GM12878 (cell line): ENCODE measurements around the gene RAC3. TPM values are rescaled to one million over a fixed set of nuclear protein-coding genes. Genes with fewer than 3 reads are reported as not detected.
A peak's percentile ranks its signal among the peaks of the same experiment; 100 is the strongest.

Experiments
- BCL11A ChIP-seq: IDR thresholded peaks from 2 replicates; pipeline ENCODE4 v1.6.1; 2011; ENCODE audit warnings: low read depth, low read length
- BMI1 ChIP-seq: fragments of 450-650 bp; IDR thresholded peaks from 2 replicates; pipeline ENCODE4 v1.6.1; 2016; ENCODE audit warnings: mild to moderate bottlenecking, moderate library complexity, borderline replicate concordance
- CBX5 ChIP-seq: sonication (generic); IDR thresholded peaks from 2 replicates; pipeline ENCODE4 v1.6.1; 2016; ENCODE audit warnings: low read depth, moderate library complexity, mild to moderate bottlenecking, inconsistent platforms
- CREB1 ChIP-seq: IDR thresholded peaks from 2 replicates; pipeline ENCODE4 v1.6.1; 2012; ENCODE audit warnings: low read depth, mild to moderate bottlenecking, inconsistent platforms
- EED ChIP-seq: sonication (generic); IDR thresholded peaks from 2 replicates; pipeline ENCODE4 v1.6.1; 2016; ENCODE audit warnings: antibody characterized with exemption, low read depth
- EGR1 ChIP-seq, 2 experiments: IDR thresholded peaks; 1 replicate in 1 of 2; 2 replicates in 1 of 2; pipeline ENCODE4 v1.6.1; 2011 to 2012; ENCODE audit warnings: low read depth in 2 of 2, low read length in 2 of 2, borderline replicate concordance in 1 of 2, mild to moderate bottlenecking in 1 of 2, moderate library complexity in 1 of 2
- FOXM1 ChIP-seq: IDR thresholded peaks from 2 replicates; pipeline ENCODE4 v1.6.1; 2012; ENCODE audit warnings: low read depth, mild to moderate bottlenecking, inconsistent platforms, low read length, moderate library complexity
- GATAD2B ChIP-seq: fragments of 450-650 bp; conservative IDR thresholded peaks from 2 replicates; pipeline ENCODE4 v1.6.1; 2017; ENCODE audit warnings: low read depth, mild to moderate bottlenecking, moderate library complexity
- JUNB ChIP-seq: IDR thresholded peaks from 2 replicates; pipeline ENCODE4 v1.6.1; 2016; ENCODE audit warnings: antibody characterized with exemption, mild to moderate bottlenecking
- LARP7 ChIP-seq: fragments of 450-650 bp; IDR thresholded peaks from 2 replicates; pipeline ENCODE4 v1.6.1; 2017; ENCODE audit warnings: mild to moderate bottlenecking
- MEF2B ChIP-seq: fragments of 450-650 bp; IDR thresholded peaks from 2 replicates; pipeline ENCODE4 v1.6.1; 2018; ENCODE audit warnings: mild to moderate bottlenecking, moderate library complexity; ENCODE audit not compliant: partially characterized antibody, poor library complexity, severe bottlenecking
- MXI1 ChIP-seq: fragments of 150-350 bp; IDR thresholded peaks from 2 replicates; pipeline ENCODE4 v1.6.1; 2011; ENCODE audit warnings: low read depth, mild to moderate bottlenecking, inconsistent platforms, low read length, improper control_type of control experiment
- NFYB ChIP-seq: IDR thresholded peaks from 2 replicates; pipeline ENCODE4 v1.6.1; 2011; ENCODE audit warnings: low read depth, mild to moderate bottlenecking, low read length, improper control_type of control experiment, moderate library complexity; ENCODE audit not compliant: insufficient read depth
- NR2C1 ChIP-seq: fragments of 450-650 bp; IDR thresholded peaks from 2 replicates; pipeline ENCODE4 v1.6.1; 2017; ENCODE audit warnings: antibody characterized with exemption, mild to moderate bottlenecking, moderate library complexity
- NRF1 ChIP-seq: conservative IDR thresholded peaks from 2 replicates; pipeline ENCODE4 v1.6.1; 2011; ENCODE audit warnings: mild to moderate bottlenecking, low read depth, low read length, improper control_type of control experiment
- POLR2AphosphoS2 ChIP-seq: IDR thresholded peaks from 2 replicates; pipeline ENCODE4 v1.6.1; 2011; ENCODE audit warnings: low read depth, mild to moderate bottlenecking, low read length, improper control_type of control experiment, moderate library complexity
- RBBP5 ChIP-seq: fragments of 200-600 bp; sonication (generic); conservative IDR thresholded peaks from 2 replicates; pipeline ENCODE4 v1.6.1; 2016
- SMAD5 ChIP-seq: IDR thresholded peaks from 2 replicates; pipeline ENCODE4 v1.6.1; 2016; ENCODE audit warnings: antibody characterized with exemption, low read depth
- SMC3 ChIP-seq: IDR thresholded peaks from 2 replicates; pipeline ENCODE4 v1.6.1; 2011; ENCODE audit warnings: low read length, improper control_type of control experiment, borderline replicate concordance
- SRF ChIP-seq, 2 experiments: IDR thresholded peaks; 2 replicates each; pipeline ENCODE4 v1.6.1; 2011; ENCODE audit warnings: low read depth in 2 of 2, low read length in 2 of 2, mild to moderate bottlenecking in 1 of 2, moderate library complexity in 1 of 2
- STAT1 ChIP-seq: fragments of 450-650 bp; conservative IDR thresholded peaks from 2 replicates; pipeline ENCODE4 v1.6.1; 2014; ENCODE audit warnings: antibody characterized with exemption, mild to moderate bottlenecking
- TCF12 ChIP-seq: IDR thresholded peaks from 2 replicates; pipeline ENCODE4 v1.6.1; 2011; ENCODE audit warnings: low read depth, mild to moderate bottlenecking, low read length
- TCF7 ChIP-seq: IDR thresholded peaks from 2 replicates; pipeline ENCODE4 v1.6.1; 2014; ENCODE audit warnings: antibody characterized with exemption, borderline replicate concordance
- WRNIP1 ChIP-seq: IDR thresholded peaks from 2 replicates; pipeline ENCODE4 v1.6.1; 2011; ENCODE audit warnings: low read depth, low read length, improper control_type of control experiment, borderline replicate concordance
- YY1 ChIP-seq: IDR thresholded peaks from 2 replicates; pipeline ENCODE4 v1.6.1; 2011; ENCODE audit warnings: low read depth, mild to moderate bottlenecking, low read length
- ZNF217 ChIP-seq: fragments of 450-650 bp; IDR thresholded peaks from 2 replicates; pipeline ENCODE4 v1.6.1; 2017; ENCODE audit warnings: antibody characterized with exemption, mild to moderate bottlenecking
- ZNF384 ChIP-seq: IDR thresholded peaks from 2 replicates; pipeline ENCODE4 v1.6.1; 2012; ENCODE audit warnings: low read depth, mild to moderate bottlenecking, low read length, improper control_type of control experiment, borderline replicate concordance
- polyA plus RNA-seq, 11 experiments: library from polyadenylated mRNA; depleted of rRNA in 4 of 11; unstranded in 6 of 11; stranded (reverse) in 5 of 11; fragments of >200 nt; fragmentation: Nextera tagmentation in 4 of 11; fragmentation: Illumina TruSeq in 1 of 11; extraction: Ambion mirVana in 4 of 11; extraction: Trizol in 1 of 11; gene quantifications; 1 replicate in 1 of 11; 2 replicates in 10 of 11; pipeline versions ENCODE4 v1.2.1 to v1.2.3, GENCODE V29; 2011 to 2016; ENCODE audit warnings: inconsistent platforms in 2 of 11, missing spikeins in 2 of 11, low read depth in 1 of 11
- total RNA-seq, 4 experiments: library from RNA; depleted of rRNA in 3 of 4; stranded (reverse); fragments of >200 nt in 3 of 4; fragmentation: Illumina TruSeq in 1 of 4; extraction: Trizol in 1 of 4; gene quantifications; 2 replicates each; pipeline versions ENCODE4 v1.2.1 to v1.2.3, GENCODE V29; 2013 to 2021
- TF ChIP-seq, protein P1 (sequence below): fragments of 450-650 bp; IDR thresholded peaks from 2 replicates; pipeline ENCODE4 v1.6.1; 2014; ENCODE audit warnings: mild to moderate bottlenecking
- TF ChIP-seq, protein P2 (sequence below): IDR thresholded peaks from 2 replicates; pipeline ENCODE4 v1.6.1; 2011; ENCODE audit warnings: borderline replicate concordance, low read depth, mild to moderate bottlenecking, moderate library complexity, mixed read lengths, low read length; ENCODE audit not compliant: insufficient read depth; ENCODE audit errors: extremely low read length
- TF ChIP-seq, protein P3 (sequence below): fragments of 450-650 bp; conservative IDR thresholded peaks from 2 replicates; pipeline ENCODE4 v1.6.1; 2017; ENCODE audit warnings: mild to moderate bottlenecking, moderate library complexity

Gene RAC3
- total and polyA plus RNA-seq, 10 of the 15 experiments (the other 5 are each of a cell fraction or from before 2014, with no cell fraction given) = 0.11 to 32.9 (median 6.7) TPM

DNA sequence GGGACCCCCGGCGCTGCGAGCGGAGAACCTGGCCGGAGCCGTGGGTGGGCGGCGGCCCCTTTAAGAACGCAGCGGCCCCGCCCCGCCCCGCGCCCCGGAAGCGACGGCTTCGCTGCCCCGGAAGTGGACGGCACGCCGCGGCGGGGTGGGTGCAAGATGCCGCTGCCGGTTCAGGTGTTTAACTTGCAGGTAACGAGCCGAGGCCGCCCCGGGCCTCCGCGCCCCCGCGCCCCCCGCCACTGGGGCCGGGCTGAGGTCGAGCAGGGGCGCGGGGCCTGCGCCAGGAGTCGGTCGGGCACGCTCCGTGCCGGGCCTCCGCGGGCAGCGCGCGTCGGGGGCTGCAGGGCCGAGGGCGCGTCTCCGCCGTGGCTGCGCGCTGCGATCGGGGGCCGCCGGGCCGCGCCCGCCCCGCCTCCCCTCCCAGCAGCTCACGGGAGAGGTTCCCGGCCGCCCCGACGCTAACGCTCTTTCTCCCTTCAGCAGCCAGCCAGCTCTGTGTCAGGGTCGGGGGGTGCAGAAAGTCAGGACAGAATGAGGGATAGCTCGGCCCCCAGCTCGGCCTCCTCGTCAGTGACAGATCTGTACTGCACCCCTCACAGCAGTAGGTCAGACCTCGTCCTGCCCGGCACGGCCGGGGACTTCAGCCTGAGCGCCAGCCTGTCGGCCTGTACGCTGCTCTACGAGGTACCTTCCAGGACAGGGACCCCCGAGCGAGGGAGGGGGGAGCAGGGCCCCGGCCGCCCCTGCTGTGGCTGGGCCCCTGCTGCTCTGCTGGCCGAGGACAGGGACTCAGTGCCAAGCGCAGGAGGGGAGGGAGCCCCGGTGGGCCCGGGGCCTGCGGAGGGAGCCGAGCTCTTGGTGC, 20.5 kb downstream of the RAC3 start, which contains the start of the genes GPS1 and RFNG (continued):
- TF ChIP-seq POLR2AphosphoS2 = no peak
- no peak for TF ChIP-seq STAT1
- TF ChIP-seq, protein P1, sequence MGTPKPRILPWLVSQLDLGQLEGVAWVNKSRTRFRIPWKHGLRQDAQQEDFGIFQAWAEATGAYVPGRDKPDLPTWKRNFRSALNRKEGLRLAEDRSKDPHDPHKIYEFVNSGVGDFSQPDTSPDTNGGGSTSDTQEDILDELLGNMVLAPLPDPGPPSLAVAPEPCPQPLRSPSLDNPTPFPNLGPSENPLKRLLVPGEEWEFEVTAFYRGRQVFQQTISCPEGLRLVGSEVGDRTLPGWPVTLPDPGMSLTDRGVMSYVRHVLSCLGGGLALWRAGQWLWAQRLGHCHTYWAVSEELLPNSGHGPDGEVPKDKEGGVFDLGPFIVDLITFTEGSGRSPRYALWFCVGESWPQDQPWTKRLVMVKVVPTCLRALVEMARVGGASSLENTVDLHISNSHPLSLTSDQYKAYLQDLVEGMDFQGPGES = no peak
- TF ChIP-seq, protein P2, sequence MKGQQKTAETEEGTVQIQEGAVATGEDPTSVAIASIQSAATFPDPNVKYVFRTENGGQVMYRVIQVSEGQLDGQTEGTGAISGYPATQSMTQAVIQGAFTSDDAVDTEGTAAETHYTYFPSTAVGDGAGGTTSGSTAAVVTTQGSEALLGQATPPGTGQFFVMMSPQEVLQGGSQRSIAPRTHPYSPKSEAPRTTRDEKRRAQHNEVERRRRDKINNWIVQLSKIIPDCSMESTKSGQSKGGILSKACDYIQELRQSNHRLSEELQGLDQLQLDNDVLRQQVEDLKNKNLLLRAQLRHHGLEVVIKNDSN = no peak
- TF ChIP-seq EED = no peak
- TF ChIP-seq BCL11A = no peak
- peak; percentile 68 for TF ChIP-seq MXI1
- peak; percentile 46 for TF ChIP-seq GATAD2B
- TF ChIP-seq TCF12 = no peak
- peak; percentile 51 to 53 for TF ChIP-seq EGR1 (IDR thresholded peaks at IDR 0.05; ENCODE audit: borderline replicate concordance in 1 of 2, low read depth in 2 of 2, low read length in 2 of 2)
- no peak for TF ChIP-seq WRNIP1
- TF ChIP-seq MEF2B = no peak
- no peak for TF ChIP-seq SMC3
- TF ChIP-seq NR2C1 = peak; percentile 98
- TF ChIP-seq ZNF384 = no peak
- TF ChIP-seq SMAD5 = no peak
- no peak for TF ChIP-seq ZNF217
- no peak for TF ChIP-seq BMI1
- no peak for TF ChIP-seq TCF7
- TF ChIP-seq NRF1 = no peak
- TF ChIP-seq CBX5 = no peak
- TF ChIP-seq JUNB = no peak
- TF ChIP-seq SRF (IDR thresholded peaks at IDR 0.05; ENCODE audit: low read depth in 2 of 2, low read length in 2 of 2) = no peak
- peak; percentile 71 for TF ChIP-seq LARP7
- no peak for TF ChIP-seq NFYB
- 0 out of 2 replicates have a peak, but pooled peaks have one; percentile 39 for TF ChIP-seq YY1
- no peak for TF ChIP-seq RBBP5
- TF ChIP-seq CREB1 = peak; percentile 76; the same call in 1 of the 2 replicates
- TF ChIP-seq, protein P3, sequence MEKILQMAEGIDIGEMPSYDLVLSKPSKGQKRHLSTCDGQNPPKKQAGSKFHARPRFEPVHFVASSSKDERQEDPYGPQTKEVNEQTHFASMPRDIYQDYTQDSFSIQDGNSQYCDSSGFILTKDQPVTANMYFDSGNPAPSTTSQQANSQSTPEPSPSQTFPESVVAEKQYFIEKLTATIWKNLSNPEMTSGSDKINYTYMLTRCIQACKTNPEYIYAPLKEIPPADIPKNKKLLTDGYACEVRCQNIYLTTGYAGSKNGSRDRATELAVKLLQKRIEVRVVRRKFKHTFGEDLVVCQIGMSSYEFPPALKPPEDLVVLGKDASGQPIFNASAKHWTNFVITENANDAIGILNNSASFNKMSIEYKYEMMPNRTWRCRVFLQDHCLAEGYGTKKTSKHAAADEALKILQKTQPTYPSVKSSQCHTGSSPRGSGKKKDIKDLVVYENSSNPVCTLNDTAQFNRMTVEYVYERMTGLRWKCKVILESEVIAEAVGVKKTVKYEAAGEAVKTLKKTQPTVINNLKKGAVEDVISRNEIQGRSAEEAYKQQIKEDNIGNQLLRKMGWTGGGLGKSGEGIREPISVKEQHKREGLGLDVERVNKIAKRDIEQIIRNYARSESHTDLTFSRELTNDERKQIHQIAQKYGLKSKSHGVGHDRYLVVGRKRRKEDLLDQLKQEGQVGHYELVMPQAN = peak; percentile 80
- TF ChIP-seq FOXM1 = no peak
